Neural progenitor cell (in vitro differentiated cells): ENCODE results near the gene EVC. TPM values are rescaled to one million over a fixed set of nuclear protein-coding genes. Genes with fewer than 3 reads are reported as not detected.

Experiments used
- DNase-seq: peaks from one replicate; pipeline ENCODE4 v3.0.0-alpha.2; 2016; ENCODE audit warnings: low spot score
- H2AFZ ChIP-seq: fragments of 200-600 bp; sonication (generic); replicated peaks from 2 replicates; pipeline ENCODE4 v1.6.1; 2016; ENCODE audit warnings: antibody characterized with exemption
- H3F3A ChIP-seq: fragments of 200-600 bp; sonication (generic); 2 replicates; pipeline ENCODE4 v1.6.1; 2016; ENCODE audit warnings: antibody characterized with exemption, low read depth
- H3K27ac ChIP-seq: fragments of 200-600 bp; sonication (generic); 2 replicates; pipeline ENCODE4 v1.5.1; 2016; ENCODE audit warnings: mild to moderate bottlenecking
- H3K27me3 ChIP-seq: fragments of 200-600 bp; sonication (generic); 2 replicates; pipeline ENCODE4 v1.6.1; 2016; ENCODE audit warnings: mild to moderate bottlenecking, moderate library complexity
- H3K36me3 ChIP-seq: fragments of 200-600 bp; sonication (generic); 2 replicates; pipeline ENCODE4 v1.5.1; 2016
- H3K4me1 ChIP-seq: fragments of 200-600 bp; sonication (generic); 2 replicates; pipeline ENCODE4 v1.6.1; 2016; ENCODE audit warnings: mixed run types
- H3K4me2 ChIP-seq: fragments of 200-600 bp; sonication (generic); 2 replicates; pipeline ENCODE4 v1.6.1; 2016
- H3K4me3 ChIP-seq: fragments of 200-600 bp; sonication (generic); 2 replicates; pipeline ENCODE4 v1.5.1; 2016
- H3K79me2 ChIP-seq: fragments of 200-600 bp; sonication (generic); 2 replicates; pipeline ENCODE4 v1.6.1; 2016; ENCODE audit warnings: low read depth
- H3K9ac ChIP-seq: fragments of 200-600 bp; sonication (generic); 2 replicates; pipeline ENCODE4 v1.6.1; 2016
- H3K9me3 ChIP-seq: fragments of 200-600 bp; sonication (generic); 2 replicates; pipeline ENCODE4 v1.5.1; 2016; ENCODE audit warnings: low read depth
- H4K20me1 ChIP-seq: fragments of 200-600 bp; sonication (generic); 2 replicates; pipeline ENCODE4 v1.6.1; 2016; ENCODE audit warnings: low read depth
- H3K27ac Mint-ChIP-seq: 3 replicates; pipeline ENCODE4 v1.8.0; 2021; ENCODE audit warnings: mixed read lengths
- H3K27me3 Mint-ChIP-seq: 2 replicates; pipeline ENCODE4 v1.8.0; 2022; ENCODE audit warnings: low read depth, mild to moderate bottlenecking, inconsistent platforms, moderate library complexity, mixed read lengths; ENCODE audit not compliant: insufficient read depth
- H3K36me3 Mint-ChIP-seq: 3 replicates; pipeline ENCODE4 v1.8.0; 2021; ENCODE audit warnings: mixed read lengths
- H3K4me1 Mint-ChIP-seq: 3 replicates; pipeline ENCODE4 v1.8.0; 2021; ENCODE audit warnings: mixed read lengths
- H3K4me3 Mint-ChIP-seq: 3 replicates; pipeline ENCODE4 v1.8.0; 2021; ENCODE audit warnings: mild to moderate bottlenecking, moderate library complexity, mixed read lengths
- H3K9me3 Mint-ChIP-seq: 3 replicates; pipeline ENCODE4 v1.8.0; 2020; ENCODE audit warnings: mixed read lengths
- EZH2 ChIP-seq: fragments of 200-600 bp; sonication (generic); IDR thresholded peaks from 2 replicates; pipeline ENCODE4 v1.6.1; 2017; ENCODE audit warnings: antibody characterized with exemption, mild to moderate bottlenecking, moderate library complexity
- EZH2phosphoT487 ChIP-seq: fragments of 200-600 bp; sonication (generic); IDR thresholded peaks from 2 replicates; pipeline ENCODE4 v1.6.1; 2017; ENCODE audit warnings: antibody characterized with exemption
- total RNA-seq: library from RNA; depleted of rRNA; stranded (reverse); fragments of >200 nt; gene quantifications from 2 replicates; pipeline ENCODE4 v1.2.3, GENCODE V29; 2015; ENCODE audit warnings: low replicate concordance
- TF ChIP-seq, protein P1 (sequence below): fragments of 200-600 bp; sonication (generic); IDR thresholded peaks from 2 replicates; pipeline ENCODE4 v1.5.1; 2017; ENCODE audit warnings: antibody characterized with exemption, mild to moderate bottlenecking

Gene EVC
- total RNA-seq, 1 donor from 2014 or later: 3.6 TPM

DNA sequence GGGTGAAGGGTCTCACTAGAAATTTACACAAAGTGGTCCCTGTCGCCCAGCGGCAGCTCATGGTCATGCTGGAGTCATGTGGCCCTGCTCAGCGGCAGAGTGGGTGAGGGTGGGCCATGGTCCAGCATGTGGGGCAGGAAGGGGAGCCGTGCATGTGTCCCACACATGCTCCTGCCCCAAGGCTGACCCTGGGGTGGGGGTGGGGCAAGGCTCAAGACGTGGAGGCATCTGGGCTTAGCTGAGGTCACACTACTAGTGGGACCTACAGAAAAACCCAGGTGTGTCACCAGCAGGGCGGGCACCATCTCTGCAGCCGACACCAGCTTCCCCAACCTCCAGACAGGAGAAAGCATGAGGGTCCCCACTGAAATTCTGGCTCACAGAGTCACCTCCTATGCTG is 42.4 kb downstream of the EVC start:
- peaks cover 16% of the 10 kb centered on the region for H3K36me3 Mint-ChIP-seq
- H3K4me2 ChIP-seq: no peak overlapping the region
- H3K9me3 ChIP-seq: no peaks in the 10 kb centered on the region
- H3K27ac Mint-ChIP-seq: no peak overlapping the region
- H4K20me1 ChIP-seq: no peaks in the 10 kb centered on the region
- H2AFZ ChIP-seq: no peak overlapping the region
- no peaks in the 10 kb centered on the region for H3F3A ChIP-seq
- peaks cover 2% of the 10 kb centered on the region for H3K27me3 Mint-ChIP-seq
- H3K79me2 ChIP-seq: no peaks in the 10 kb centered on the region
- H3K4me3 Mint-ChIP-seq: no peak overlapping the region
- H3K9me3 Mint-ChIP-seq: no peaks in the 10 kb centered on the region
- H3K4me1 ChIP-seq: peaks cover 5% of the 10 kb centered on the region
- no peak overlapping the region for H3K27ac ChIP-seq
- peaks cover 20% of the 10 kb centered on the region for H3K4me1 Mint-ChIP-seq
- TF ChIP-seq, protein P1, sequence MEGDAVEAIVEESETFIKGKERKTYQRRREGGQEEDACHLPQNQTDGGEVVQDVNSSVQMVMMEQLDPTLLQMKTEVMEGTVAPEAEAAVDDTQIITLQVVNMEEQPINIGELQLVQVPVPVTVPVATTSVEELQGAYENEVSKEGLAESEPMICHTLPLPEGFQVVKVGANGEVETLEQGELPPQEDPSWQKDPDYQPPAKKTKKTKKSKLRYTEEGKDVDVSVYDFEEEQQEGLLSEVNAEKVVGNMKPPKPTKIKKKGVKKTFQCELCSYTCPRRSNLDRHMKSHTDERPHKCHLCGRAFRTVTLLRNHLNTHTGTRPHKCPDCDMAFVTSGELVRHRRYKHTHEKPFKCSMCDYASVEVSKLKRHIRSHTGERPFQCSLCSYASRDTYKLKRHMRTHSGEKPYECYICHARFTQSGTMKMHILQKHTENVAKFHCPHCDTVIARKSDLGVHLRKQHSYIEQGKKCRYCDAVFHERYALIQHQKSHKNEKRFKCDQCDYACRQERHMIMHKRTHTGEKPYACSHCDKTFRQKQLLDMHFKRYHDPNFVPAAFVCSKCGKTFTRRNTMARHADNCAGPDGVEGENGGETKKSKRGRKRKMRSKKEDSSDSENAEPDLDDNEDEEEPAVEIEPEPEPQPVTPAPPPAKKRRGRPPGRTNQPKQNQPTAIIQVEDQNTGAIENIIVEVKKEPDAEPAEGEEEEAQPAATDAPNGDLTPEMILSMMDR: no peak
- TF ChIP-seq EZH2phosphoT487 (no peak), EZH2 (no peak)
- H3K36me3 ChIP-seq: no peaks in the 10 kb centered on the region
- no peak overlapping the region for H3K9ac ChIP-seq
- no peak overlapping the region for H3K4me3 ChIP-seq
- no peaks in the 10 kb centered on the region for H3K27me3 ChIP-seq
- DNase-seq: no peak

DNA sequence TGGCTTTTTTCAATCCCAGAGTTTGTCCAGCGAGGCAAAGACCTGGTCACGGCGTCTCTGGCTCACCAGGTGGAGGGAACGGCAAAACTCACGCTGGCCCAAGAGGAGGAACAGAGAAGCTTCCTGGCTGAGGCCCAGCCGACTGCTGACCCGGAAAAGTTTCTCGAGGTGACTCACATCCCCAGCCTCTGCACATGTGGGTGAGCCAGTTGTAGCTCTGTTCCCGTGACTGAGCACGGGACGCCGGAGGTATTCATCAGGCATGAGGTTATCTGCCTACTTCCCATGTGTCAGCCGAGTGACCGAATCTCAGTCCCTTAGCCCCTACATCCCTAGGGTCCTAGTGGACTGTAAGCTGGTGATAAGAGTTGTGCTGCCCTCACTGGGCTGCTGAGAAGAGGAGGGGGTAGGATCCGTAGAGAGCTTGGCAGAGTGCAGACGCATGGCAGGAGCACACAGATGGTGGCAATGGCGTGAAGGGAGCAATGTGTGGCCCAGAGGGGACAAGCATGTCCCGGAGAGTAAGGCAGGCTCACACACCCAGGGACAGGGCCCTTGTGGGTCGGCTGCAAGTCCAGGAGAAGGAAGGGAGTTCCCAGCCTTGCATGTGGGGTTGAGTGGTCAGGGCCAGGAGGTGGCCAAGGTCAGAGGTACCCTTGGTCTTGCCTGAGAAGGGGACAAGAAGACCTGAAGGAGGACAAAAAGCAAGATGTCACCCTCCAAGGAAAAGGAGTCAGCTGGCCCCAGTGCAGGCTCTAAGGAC is 42.9 kb downstream of the EVC start:
- DNase-seq: no peak
- Histone ChIP-seq H3K4me2 (no peak overlapping the region), H3K27me3 (no peaks in the 10 kb centered on the region), H3K4me3 (no peak overlapping the region), H3K79me2 (no peaks in the 10 kb centered on the region), H3F3A (no peaks in the 10 kb centered on the region), H2AFZ (no peak overlapping the region), H3K27ac (no peak overlapping the region), H3K36me3 (no peaks in the 10 kb centered on the region), H3K9ac (no peak overlapping the region), H4K20me1 (no peaks in the 10 kb centered on the region), H3K9me3 (no peaks in the 10 kb centered on the region), H3K4me1 (peaks cover 5% of the 10 kb centered on the region)
- Mint-ChIP-seq H3K4me3 (no peak overlapping the region), H3K4me1 (peaks cover 20% of the 10 kb centered on the region), H3K36me3 (peaks cover 20% of the 10 kb centered on the region), H3K9me3 (no peaks in the 10 kb centered on the region), H3K27ac (no peak overlapping the region), H3K27me3 (peaks cover 2% of the 10 kb centered on the region)
- no peak for TF ChIP-seq EZH2
- TF ChIP-seq, protein P1: no peak
- no peak for TF ChIP-seq EZH2phosphoT487

GRCh38 chr4:5754529-5754881 is 43.5 kb downstream of the EVC start:
- Histone ChIP-seq H3K4me1 (peaks cover 5% of the 10 kb centered on the region), H3K4me2 (no peak overlapping the region), H3K36me3 (no peaks in the 10 kb centered on the region), H3K4me3 (no peak overlapping the region), H4K20me1 (no peaks in the 10 kb centered on the region), H3K27me3 (no peaks in the 10 kb centered on the region), H3K9ac (no peak overlapping the region), H3K9me3 (no peaks in the 10 kb centered on the region), H2AFZ (no peak overlapping the region), H3F3A (no peaks in the 10 kb centered on the region), H3K79me2 (no peaks in the 10 kb centered on the region), H3K27ac (no peak overlapping the region)
- DNase-seq: no peak
- Mint-ChIP-seq H3K27me3 (peaks cover 2% of the 10 kb centered on the region), H3K36me3 (peaks cover 20% of the 10 kb centered on the region), H3K9me3 (no peaks in the 10 kb centered on the region), H3K4me1 (peaks cover 20% of the 10 kb centered on the region), H3K4me3 (no peak overlapping the region), H3K27ac (no peak overlapping the region)
- TF ChIP-seq EZH2phosphoT487 (no peak), EZH2 (no peak)
- TF ChIP-seq, protein P1: no peak
